Measurements from ENCODE around the gene XXYLT1. TPM values are rescaled to one million over a fixed set of nuclear protein-coding genes. Genes with fewer than 3 reads are reported as not detected.

Gene XXYLT1
- total RNA-seq, 1 donor from 2014 or later = 25.4 TPM

DNA sequence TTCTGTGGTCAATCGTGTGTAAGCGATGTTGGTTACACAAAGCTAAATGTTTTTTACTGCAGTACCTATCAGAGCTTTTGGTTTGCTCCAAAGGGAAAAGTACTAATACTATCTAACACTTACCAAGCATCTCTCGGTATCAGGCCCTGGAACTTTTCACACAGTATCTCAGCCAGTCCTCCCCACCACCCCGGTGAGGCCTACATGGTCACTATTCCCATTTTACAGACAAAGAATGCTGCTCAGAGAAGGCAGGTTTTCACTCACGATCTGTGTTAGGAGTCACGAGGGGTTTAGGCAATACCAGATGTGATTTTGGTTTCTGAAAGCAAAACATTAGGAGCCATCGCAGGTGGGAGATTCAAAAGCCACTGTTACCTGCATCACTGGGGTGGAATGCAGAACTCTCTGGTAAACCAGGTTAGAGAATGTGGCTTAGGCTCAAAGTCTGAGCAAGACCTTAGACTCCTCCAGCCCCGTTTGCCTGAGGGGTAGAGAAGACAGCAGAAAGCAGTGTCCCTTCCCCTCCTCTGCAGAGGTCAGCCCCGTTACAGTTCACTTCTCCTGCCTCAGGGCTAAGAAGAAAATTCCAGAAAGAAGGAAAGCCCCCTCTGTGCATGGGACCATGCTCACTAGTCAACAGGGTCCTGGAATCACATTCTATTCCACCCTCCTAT, 57.2 kb downstream of the XXYLT1 start:
- DNase-seq (ENCODE audit: low spot score, unreplicated experiment) = no peak
- Mint-ChIP-seq H3K9me3 (ENCODE audit: low read depth) (no peaks in the 10 kb centered on the region), H3K36me3 (ENCODE audit: insufficient read depth) (peaks cover 2% of the 10 kb centered on the region), H3K4me3 (ENCODE audit: low read depth) (no peak overlapping the region), H3K4me1 (ENCODE audit: low read depth) (peaks cover 2% of the 10 kb centered on the region), H3K27me3 (no peaks in the 10 kb centered on the region), H3K27ac (no peak overlapping the region)
- TF ChIP-seq, protein P1, sequence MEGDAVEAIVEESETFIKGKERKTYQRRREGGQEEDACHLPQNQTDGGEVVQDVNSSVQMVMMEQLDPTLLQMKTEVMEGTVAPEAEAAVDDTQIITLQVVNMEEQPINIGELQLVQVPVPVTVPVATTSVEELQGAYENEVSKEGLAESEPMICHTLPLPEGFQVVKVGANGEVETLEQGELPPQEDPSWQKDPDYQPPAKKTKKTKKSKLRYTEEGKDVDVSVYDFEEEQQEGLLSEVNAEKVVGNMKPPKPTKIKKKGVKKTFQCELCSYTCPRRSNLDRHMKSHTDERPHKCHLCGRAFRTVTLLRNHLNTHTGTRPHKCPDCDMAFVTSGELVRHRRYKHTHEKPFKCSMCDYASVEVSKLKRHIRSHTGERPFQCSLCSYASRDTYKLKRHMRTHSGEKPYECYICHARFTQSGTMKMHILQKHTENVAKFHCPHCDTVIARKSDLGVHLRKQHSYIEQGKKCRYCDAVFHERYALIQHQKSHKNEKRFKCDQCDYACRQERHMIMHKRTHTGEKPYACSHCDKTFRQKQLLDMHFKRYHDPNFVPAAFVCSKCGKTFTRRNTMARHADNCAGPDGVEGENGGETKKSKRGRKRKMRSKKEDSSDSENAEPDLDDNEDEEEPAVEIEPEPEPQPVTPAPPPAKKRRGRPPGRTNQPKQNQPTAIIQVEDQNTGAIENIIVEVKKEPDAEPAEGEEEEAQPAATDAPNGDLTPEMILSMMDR (IDR thresholded peaks at IDR 0.05; ENCODE audit: unreplicated experiment) = no peak

DNA sequence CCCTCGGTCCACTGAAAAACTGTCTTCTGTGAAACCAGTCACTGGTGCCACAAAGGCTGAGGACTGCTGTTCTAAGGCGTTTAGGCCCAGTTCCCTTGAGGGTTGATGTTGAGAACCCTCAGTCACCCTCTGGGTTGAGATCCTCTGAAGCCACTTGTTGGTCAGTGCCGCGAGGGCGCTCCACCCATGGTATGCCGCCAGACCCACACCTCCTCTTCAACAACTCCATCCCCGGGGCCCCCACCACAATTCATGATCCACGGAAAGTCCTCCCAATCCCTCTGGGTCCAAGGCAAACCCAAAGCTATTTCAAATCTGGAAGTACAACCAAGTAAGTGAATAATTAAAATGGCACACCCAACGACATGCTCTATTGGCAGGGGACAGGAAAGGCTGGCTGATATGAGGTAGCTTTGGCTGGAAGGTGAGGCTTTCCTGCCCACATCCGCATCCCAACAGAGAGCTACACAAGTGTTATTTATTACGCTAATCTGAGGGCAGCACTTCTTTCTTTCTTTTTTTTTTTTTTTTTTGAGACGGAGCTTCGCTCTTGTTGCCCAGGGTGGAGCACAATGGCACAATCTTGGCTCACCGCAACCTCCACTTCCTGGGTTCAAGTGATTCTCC, 58.1 kb downstream of the XXYLT1 start:
- Mint-ChIP-seq H3K9me3 (ENCODE audit: low read depth) (no peaks in the 10 kb centered on the region), H3K27ac (no peak overlapping the region), H3K4me3 (ENCODE audit: low read depth) (no peak overlapping the region), H3K27me3 (no peaks in the 10 kb centered on the region), H3K36me3 (ENCODE audit: insufficient read depth) (peaks cover 2% of the 10 kb centered on the region), H3K4me1 (ENCODE audit: low read depth) (peaks cover 2% of the 10 kb centered on the region)
- DNase-seq (ENCODE audit: low spot score, unreplicated experiment) = no peak
- TF ChIP-seq, protein P1 (IDR thresholded peaks at IDR 0.05; ENCODE audit: unreplicated experiment) = no peak

DNA sequence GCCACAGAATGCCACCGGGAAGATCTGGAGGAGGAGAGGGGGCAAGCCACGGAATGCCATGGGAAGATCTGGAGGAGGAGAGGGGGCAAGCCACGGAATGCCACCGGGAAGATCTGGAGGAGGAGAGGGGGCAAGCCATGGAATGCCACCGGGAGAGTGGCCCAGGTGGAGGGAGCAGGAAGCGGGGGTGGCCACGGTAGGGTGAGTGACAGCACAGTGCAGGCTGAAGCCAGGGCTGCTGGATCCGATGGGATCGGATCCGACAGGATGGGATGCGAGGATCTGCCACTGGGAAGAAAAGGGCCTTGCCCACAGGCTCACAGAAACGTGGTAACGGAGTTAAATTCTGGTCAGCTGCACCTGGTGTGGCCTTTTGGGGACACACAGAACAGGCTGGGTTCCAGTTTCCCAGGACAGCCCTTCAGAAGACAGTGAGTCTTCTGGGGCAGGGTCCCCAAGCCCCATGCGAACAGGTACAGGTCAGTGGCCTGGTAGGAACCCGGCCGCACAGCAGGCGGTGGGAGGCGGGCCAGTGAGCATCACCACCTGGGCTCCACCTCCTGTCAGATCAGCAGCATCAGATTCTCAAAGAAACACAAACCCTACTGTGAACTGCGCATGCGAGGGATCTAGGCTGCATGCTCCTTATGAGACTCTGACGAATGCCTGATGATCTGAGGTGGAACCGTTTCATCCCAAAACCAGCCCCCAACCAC, 58.8 kb downstream of the XXYLT1 start:
- DNase-seq (ENCODE audit: low spot score, unreplicated experiment) = no peak
- Mint-ChIP-seq H3K27ac (no peak overlapping the region), H3K4me1 (ENCODE audit: low read depth) (peaks cover 2% of the 10 kb centered on the region), H3K27me3 (no peaks in the 10 kb centered on the region), H3K36me3 (ENCODE audit: insufficient read depth) (peaks cover 2% of the 10 kb centered on the region), H3K4me3 (ENCODE audit: low read depth) (no peak overlapping the region), H3K9me3 (ENCODE audit: low read depth) (no peaks in the 10 kb centered on the region)
- TF ChIP-seq, protein P1 (IDR thresholded peaks at IDR 0.05; ENCODE audit: unreplicated experiment) = no peak

DNA sequence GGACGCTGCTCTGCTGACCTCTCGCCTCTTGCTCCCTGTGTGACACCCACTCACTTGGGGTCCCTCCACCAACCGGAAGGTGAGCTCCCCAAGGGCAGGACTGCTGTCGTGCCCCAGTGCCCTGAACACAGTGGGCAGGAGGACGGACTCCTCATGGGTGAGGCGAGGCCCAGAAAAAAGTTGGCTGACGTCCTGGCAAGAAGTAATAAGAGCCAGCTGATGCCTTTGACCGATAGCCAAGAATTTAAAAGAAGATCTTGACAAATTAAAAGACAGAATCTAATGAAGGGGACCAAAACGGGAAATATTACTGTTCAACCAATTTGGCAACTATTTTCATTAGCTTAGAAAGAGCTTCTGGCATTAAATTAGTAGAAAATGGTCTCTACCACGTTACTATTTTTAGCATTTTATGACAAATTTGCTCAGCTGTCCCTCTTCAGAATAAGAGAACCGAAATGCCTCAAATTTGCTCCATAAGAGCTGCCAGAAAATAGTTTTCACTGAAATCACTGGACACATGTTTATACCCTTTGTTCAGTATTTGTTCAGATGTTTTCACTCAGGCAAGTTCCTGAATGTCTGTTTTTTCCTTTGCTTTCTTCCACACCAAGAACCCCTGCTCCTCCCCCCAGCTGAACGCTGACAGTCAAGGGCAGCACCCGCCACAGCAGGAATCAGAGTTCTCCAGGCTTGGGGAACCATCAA, 60.5 kb downstream of the XXYLT1 start:
- no peak for DNase-seq (ENCODE audit: low spot score, unreplicated experiment)
- Mint-ChIP-seq H3K27me3 (no peaks in the 10 kb centered on the region), H3K9me3 (ENCODE audit: low read depth) (no peaks in the 10 kb centered on the region), H3K36me3 (ENCODE audit: insufficient read depth) (peaks cover 2% of the 10 kb centered on the region), H3K4me1 (ENCODE audit: low read depth) (peaks cover 2% of the 10 kb centered on the region), H3K4me3 (ENCODE audit: low read depth) (no peak overlapping the region), H3K27ac (peak overlapping the region; percentile 85)
- TF ChIP-seq, protein P1 (IDR thresholded peaks at IDR 0.05; ENCODE audit: unreplicated experiment) = no peak

DNA sequence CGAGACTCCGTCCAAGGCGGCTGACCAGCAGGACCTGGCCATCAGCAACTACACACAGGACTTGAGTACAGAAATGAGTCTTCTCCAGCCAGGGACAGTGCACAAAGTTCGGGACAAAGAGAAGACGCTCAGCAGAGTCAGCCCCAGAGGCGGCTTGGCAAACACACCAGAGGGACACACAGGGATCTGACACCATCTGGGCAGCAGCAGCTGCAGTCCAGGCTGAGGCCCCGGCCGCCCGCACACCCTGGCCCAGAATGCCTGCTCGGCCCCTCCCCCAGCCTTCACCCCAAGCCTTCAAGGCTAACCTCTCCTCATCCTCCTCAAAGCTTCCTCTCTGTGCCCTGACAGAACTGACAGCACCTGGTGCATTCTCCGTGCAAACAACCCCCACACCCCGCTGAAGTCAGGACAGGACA, 61.1 kb downstream of the XXYLT1 start:
- no peak overlapping the region for H3K4me3 Mint-ChIP-seq (ENCODE audit: low read depth)

More for the DNA sequence above, 61.1 kb downstream of the XXYLT1 start:
- Mint-ChIP-seq H3K27ac (peak overlapping the region; percentile 85), H3K27me3 (no peaks in the 10 kb centered on the region), H3K9me3 (ENCODE audit: low read depth) (no peaks in the 10 kb centered on the region), H3K36me3 (ENCODE audit: insufficient read depth) (peaks cover 2% of the 10 kb centered on the region), H3K4me1 (ENCODE audit: low read depth) (peaks cover 2% of the 10 kb centered on the region)
- TF ChIP-seq, protein P1 (IDR thresholded peaks at IDR 0.05; ENCODE audit: unreplicated experiment) = no peak
- no peak for DNase-seq (ENCODE audit: low spot score, unreplicated experiment)

All from progenitor cell of endocrine pancreas (in vitro differentiated cells).